T-helper 17 cell (primary cell): Measurements from ENCODE around the gene LRRC45. TPM values are rescaled to one million over a fixed set of nuclear protein-coding genes. Genes with fewer than 3 reads are reported as not detected.
A peak's percentile ranks its signal among the peaks of the same experiment; 100 is the strongest.

Experiments used
- ATAC-seq: fragments of 150-1000 bp; cut with Tn5 transposase; 2 replicates; pipeline ENCODE4 v1.10.0; 2021; ENCODE audit warnings: mild to moderate bottlenecking, moderate library complexity
- DNase-seq, 3 donors: peaks; one replicate each; pipeline versions ENCODE4 v3.0.0 to v3.0.0-alpha.2; 2020 to 2021
- H3K9me3 ChIP-seq: one replicate; pipeline ENCODE4 v1.7.0; 2013; ENCODE audit warnings: low read length, mild to moderate bottlenecking; ENCODE audit not compliant: control insufficient read depth, poor library complexity, severe bottlenecking
- H3K27ac Mint-ChIP-seq: one replicate; pipeline ENCODE4 v1.8.0; 2022; ENCODE audit warnings: mild to moderate bottlenecking, moderate library complexity, mixed read lengths
- H3K27me3 Mint-ChIP-seq: one replicate; pipeline ENCODE4 v1.8.0; 2022; ENCODE audit warnings: mixed read lengths
- H3K36me3 Mint-ChIP-seq: one replicate; pipeline ENCODE4 v1.8.0; 2022; ENCODE audit warnings: low read depth, mixed read lengths
- H3K4me1 Mint-ChIP-seq: one replicate; pipeline ENCODE4 v1.8.0; 2022; ENCODE audit warnings: mild to moderate bottlenecking, mixed read lengths
- H3K4me3 Mint-ChIP-seq: one replicate; pipeline ENCODE4 v1.8.0; 2022; ENCODE audit warnings: mild to moderate bottlenecking, moderate library complexity, mixed read lengths
- total RNA-seq, 4 donors: library from RNA in 2 of 4; stranded (reverse) in 2 of 4; gene quantifications; one replicate each; pipeline ENCODE4 v1.2.3 and lab custom pipeline; 2022 to 2026

LRRC45 gene
- total RNA-seq, 2 donors from 2014 or later, result 12.9 to 13.5 TPM

- Mint-ChIP-seq H3K27me3 (no peaks in the 10 kb centered on the region), H3K27ac (no peak overlapping the region), H3K4me3 (peak overlapping the region; percentile 19), H3K4me1 (no peaks in the 10 kb centered on the region), H3K36me3 (no peaks in the 10 kb centered on the region)
- DNase-seq (no peak), ATAC-seq (no peak)
- H3K9me3 ChIP-seq, result no peaks in the 10 kb centered on the region
Measured at GRCh38 chr17:82007495-82008257, 15.4 kb upstream of the LRRC45 start.

- DNase-seq, result no peak
- no peak for ATAC-seq
- no peaks in the 10 kb centered on the region for H3K9me3 ChIP-seq
- H3K27ac Mint-ChIP-seq, result no peak overlapping the region
- H3K36me3 Mint-ChIP-seq, result no peaks in the 10 kb centered on the region
- H3K4me1 Mint-ChIP-seq, result no peaks in the 10 kb centered on the region
- no peak overlapping the region for H3K4me3 Mint-ChIP-seq
- H3K27me3 Mint-ChIP-seq, result no peaks in the 10 kb centered on the region
Measured at GRCh38 chr17:82008258-82008940, 14.7 kb upstream of the LRRC45 start.

GRCh38 chr17:82008941-82009405 lies 14.1 kb upstream of the LRRC45 start:
- DNase-seq (no peak), ATAC-seq (no peak)
- H3K4me3 Mint-ChIP-seq, result no peak overlapping the region

GRCh38 chr17:82009413-82009812 lies 13.7 kb upstream of the LRRC45 start:
- Mint-ChIP-seq H3K27ac (no peak overlapping the region), H3K4me1 (no peaks in the 10 kb centered on the region), H3K36me3 (no peaks in the 10 kb centered on the region), H3K4me3 (no peak overlapping the region), H3K27me3 (no peaks in the 10 kb centered on the region)
- ATAC-seq, result no peak
- no peak for DNase-seq
- H3K9me3 ChIP-seq, result no peaks in the 10 kb centered on the region

More at GRCh38 chr17:82008941-82009405, 14.1 kb upstream of the LRRC45 start:
- H3K9me3 ChIP-seq, result no peaks in the 10 kb centered on the region
- Mint-ChIP-seq H3K4me1 (no peaks in the 10 kb centered on the region), H3K27me3 (no peaks in the 10 kb centered on the region), H3K36me3 (no peaks in the 10 kb centered on the region), H3K27ac (no peak overlapping the region)

- Mint-ChIP-seq H3K27me3 (no peaks in the 10 kb centered on the region), H3K4me3 (no peak overlapping the region), H3K27ac (no peak overlapping the region), H3K4me1 (no peaks in the 10 kb centered on the region), H3K36me3 (no peaks in the 10 kb centered on the region)
- DNase-seq (no peak), ATAC-seq (no peak)
- no peaks in the 10 kb centered on the region for H3K9me3 ChIP-seq
Measured at GRCh38 chr17:82010575-82011525, 12.3 kb upstream of the LRRC45 start.

GRCh38 chr17:82011617-82012187 lies 11.4 kb upstream of the LRRC45 start:
- Mint-ChIP-seq H3K4me3 (no peak overlapping the region), H3K27me3 (no peaks in the 10 kb centered on the region), H3K27ac (no peak overlapping the region), H3K36me3 (no peaks in the 10 kb centered on the region), H3K4me1 (no peaks in the 10 kb centered on the region)
- ATAC-seq, result no peak
- DNase-seq, result no peak
- H3K9me3 ChIP-seq, result no peaks in the 10 kb centered on the region

GRCh38 chr17:82012261-82012639 lies 10.9 kb upstream of the LRRC45 start:
- H3K27me3 Mint-ChIP-seq, result no peaks in the 10 kb centered on the region
- no peak overlapping the region for H3K27ac Mint-ChIP-seq
- no peak for DNase-seq
- H3K9me3 ChIP-seq, result no peaks in the 10 kb centered on the region
- no peaks in the 10 kb centered on the region for H3K36me3 Mint-ChIP-seq
- H3K4me1 Mint-ChIP-seq, result no peaks in the 10 kb centered on the region
- no peak overlapping the region for H3K4me3 Mint-ChIP-seq
- ATAC-seq, result no peak

- ATAC-seq, result no peak
Measured at GRCh38 chr17:82012640-82013295, 10.3 kb upstream of the LRRC45 start.

GRCh38 chr17:82013341-82013740 lies 9.8 kb upstream of the LRRC45 start:
- no peak for DNase-seq
- no peaks in the 10 kb centered on the region for H3K9me3 ChIP-seq
- H3K36me3 Mint-ChIP-seq, result no peaks in the 10 kb centered on the region
- H3K4me3 Mint-ChIP-seq, result no peak overlapping the region
- no peaks in the 10 kb centered on the region for H3K27me3 Mint-ChIP-seq
- no peak for ATAC-seq
- no peaks in the 10 kb centered on the region for H3K4me1 Mint-ChIP-seq
- no peak overlapping the region for H3K27ac Mint-ChIP-seq

More at GRCh38 chr17:82012640-82013295, 10.3 kb upstream of the LRRC45 start:
- H3K4me1 Mint-ChIP-seq, result no peaks in the 10 kb centered on the region
- no peaks in the 10 kb centered on the region for H3K36me3 Mint-ChIP-seq
- no peaks in the 10 kb centered on the region for H3K27me3 Mint-ChIP-seq
- no peak overlapping the region for H3K4me3 Mint-ChIP-seq
- no peak for DNase-seq
- no peaks in the 10 kb centered on the region for H3K9me3 ChIP-seq
- H3K27ac Mint-ChIP-seq, result no peak overlapping the region

GRCh38 chr17:82013772-82014321 lies 9.3 kb upstream of the LRRC45 start:
- no peaks in the 10 kb centered on the region for H3K36me3 Mint-ChIP-seq
- H3K27ac Mint-ChIP-seq, result no peak overlapping the region
- no peaks in the 10 kb centered on the region for H3K9me3 ChIP-seq
- DNase-seq (no peak), ATAC-seq (no peak)
- no peak overlapping the region for H3K4me3 Mint-ChIP-seq
- H3K4me1 Mint-ChIP-seq, result no peaks in the 10 kb centered on the region
- H3K27me3 Mint-ChIP-seq, result no peaks in the 10 kb centered on the region

- ATAC-seq, result peak; percentile 30
- Mint-ChIP-seq H3K27me3 (no peaks in the 10 kb centered on the region), H3K4me3 (no peak overlapping the region), H3K36me3 (no peaks in the 10 kb centered on the region), H3K4me1 (no peaks in the 10 kb centered on the region), H3K27ac (no peak overlapping the region)
- no peaks in the 10 kb centered on the region for H3K9me3 ChIP-seq
- no peak for DNase-seq
Measured at GRCh38 chr17:82014432-82014831, 8.7 kb upstream of the LRRC45 start.

- no peaks in the 10 kb centered on the region for H3K9me3 ChIP-seq
- no peaks in the 10 kb centered on the region for H3K36me3 Mint-ChIP-seq
- no peaks in the 10 kb centered on the region for H3K4me1 Mint-ChIP-seq
- H3K27ac Mint-ChIP-seq, result no peak overlapping the region
- DNase-seq, result no peak
- H3K27me3 Mint-ChIP-seq, result no peaks in the 10 kb centered on the region
- ATAC-seq, result no peak
- H3K4me3 Mint-ChIP-seq, result no peak overlapping the region
Measured at GRCh38 chr17:82014971-82015310, 8.2 kb upstream of the LRRC45 start.
